ENCODE measurements around the gene TNC. TPM values are rescaled to one million over a fixed set of nuclear protein-coding genes. Genes with fewer than 3 reads are reported as not detected.

TNC gene
- total RNA-seq, 1 donor from 2014 or later, result 2.9 TPM

GRCh38 chr9:115104908-115105307, 13.0 kb downstream of the TNC start:
- ATAC-seq (no peak), DNase-seq (ENCODE audit: low spot score) (no peak)

GRCh38 chr9:115103746-115104477, 14.0 kb downstream of the TNC start:
- DNase-seq (ENCODE audit: low spot score), result no peak
- ATAC-seq, result no peak

- DNase-seq (ENCODE audit: low spot score), result no peak
- ATAC-seq, result no peak
Measured at GRCh38 chr9:115099901-115100300, 18.1 kb downstream of the TNC start.

GRCh38 chr9:115098226-115098965, 19.6 kb downstream of the TNC start:
- DNase-seq (ENCODE audit: low spot score), result no peak

GRCh38 chr9:115093520-115093919, 24.4 kb downstream of the TNC start:
- DNase-seq (ENCODE audit: low spot score), result no peak
- ATAC-seq, result no peak

More at GRCh38 chr9:115098226-115098965, 19.6 kb downstream of the TNC start:
- ATAC-seq, result peak; percentile 79

- ATAC-seq (no peak), DNase-seq (ENCODE audit: low spot score) (no peak)
Measured at GRCh38 chr9:115090486-115090885, 27.5 kb downstream of the TNC start.

GRCh38 chr9:115088860-115089259, 29.1 kb downstream of the TNC start:
- DNase-seq (ENCODE audit: low spot score) (no peak), ATAC-seq (no peak)

GRCh38 chr9:115086886-115087285, 31.1 kb downstream of the TNC start:
- DNase-seq (ENCODE audit: low spot score) (no peak), ATAC-seq (no peak)

GRCh38 chr9:115086461-115086860, 31.5 kb downstream of the TNC start:
- ATAC-seq, result no peak
- no peak for DNase-seq (ENCODE audit: low spot score)

- ATAC-seq (no peak), DNase-seq (ENCODE audit: low spot score) (no peak)
Measured at GRCh38 chr9:115085773-115086377, 32.1 kb downstream of the TNC start.

GRCh38 chr9:115084709-115085108, 33.2 kb downstream of the TNC start:
- DNase-seq (ENCODE audit: low spot score) (no peak), ATAC-seq (no peak)

GRCh38 chr9:115084157-115084556, 33.8 kb downstream of the TNC start:
- DNase-seq (ENCODE audit: low spot score) (no peak), ATAC-seq (no peak)

- DNase-seq (ENCODE audit: low spot score) (no peak), ATAC-seq (no peak)
Measured at GRCh38 chr9:115080242-115080641, 37.7 kb downstream of the TNC start.

GRCh38 chr9:115079156-115079555, 38.8 kb downstream of the TNC start:
- DNase-seq (ENCODE audit: low spot score) (no peak), ATAC-seq (no peak)

GRCh38 chr9:115073456-115073855, 44.5 kb downstream of the TNC start:
- DNase-seq (ENCODE audit: low spot score) (no peak), ATAC-seq (no peak)

GRCh38 chr9:115071176-115071575, 46.8 kb downstream of the TNC start:
- DNase-seq (ENCODE audit: low spot score), result no peak

GRCh38 chr9:115069771-115070170, 48.2 kb downstream of the TNC start:
- ATAC-seq, result no peak

More at GRCh38 chr9:115071176-115071575, 46.8 kb downstream of the TNC start:
- ATAC-seq, result no peak

GRCh38 chr9:115069302-115069701, 48.7 kb downstream of the TNC start:
- DNase-seq (ENCODE audit: low spot score) (no peak), ATAC-seq (no peak)

More at GRCh38 chr9:115069771-115070170, 48.2 kb downstream of the TNC start:
- no peak for DNase-seq (ENCODE audit: low spot score)

- DNase-seq (ENCODE audit: low spot score) (no peak), ATAC-seq (no peak)
Measured at GRCh38 chr9:115068031-115068430, 49.9 kb downstream of the TNC start.

- no peak for ATAC-seq
- no peak for DNase-seq (ENCODE audit: low spot score)
Measured at GRCh38 chr9:115063058-115063845, 54.7 kb downstream of the TNC start.

GRCh38 chr9:115058684-115059315, 59.2 kb downstream of the TNC start:
- no peak for ATAC-seq
- DNase-seq (ENCODE audit: low spot score), result no peak

Measured in left lobe of liver (tissue), 2 donors.